Daoy (cell line): Measurements from ENCODE around the gene USP35. TPM values are rescaled to one million over a fixed set of nuclear protein-coding genes. Genes with fewer than 3 reads are reported as not detected.
"Not testable (repeated sequence)": the region's sequence is repeated elsewhere in the genome, so short reads cannot be mapped to it uniquely, and the experiment has no call there.

Source experiments
- DNase-seq: peaks from one replicate; pipeline ENCODE4 v3.0.0-alpha.2; 2015; ENCODE audit warnings: low read depth
- total RNA-seq: library from RNA; depleted of rRNA; stranded (reverse); fragments of >200 nt; shearing (Covaris generic); gene quantifications from 2 replicates; pipeline ENCODE4 v1.2.3, GENCODE V29; 2014

The USP35 gene
- total RNA-seq, 1 experiment from 2014 or later, result 2.3 TPM

DNA sequence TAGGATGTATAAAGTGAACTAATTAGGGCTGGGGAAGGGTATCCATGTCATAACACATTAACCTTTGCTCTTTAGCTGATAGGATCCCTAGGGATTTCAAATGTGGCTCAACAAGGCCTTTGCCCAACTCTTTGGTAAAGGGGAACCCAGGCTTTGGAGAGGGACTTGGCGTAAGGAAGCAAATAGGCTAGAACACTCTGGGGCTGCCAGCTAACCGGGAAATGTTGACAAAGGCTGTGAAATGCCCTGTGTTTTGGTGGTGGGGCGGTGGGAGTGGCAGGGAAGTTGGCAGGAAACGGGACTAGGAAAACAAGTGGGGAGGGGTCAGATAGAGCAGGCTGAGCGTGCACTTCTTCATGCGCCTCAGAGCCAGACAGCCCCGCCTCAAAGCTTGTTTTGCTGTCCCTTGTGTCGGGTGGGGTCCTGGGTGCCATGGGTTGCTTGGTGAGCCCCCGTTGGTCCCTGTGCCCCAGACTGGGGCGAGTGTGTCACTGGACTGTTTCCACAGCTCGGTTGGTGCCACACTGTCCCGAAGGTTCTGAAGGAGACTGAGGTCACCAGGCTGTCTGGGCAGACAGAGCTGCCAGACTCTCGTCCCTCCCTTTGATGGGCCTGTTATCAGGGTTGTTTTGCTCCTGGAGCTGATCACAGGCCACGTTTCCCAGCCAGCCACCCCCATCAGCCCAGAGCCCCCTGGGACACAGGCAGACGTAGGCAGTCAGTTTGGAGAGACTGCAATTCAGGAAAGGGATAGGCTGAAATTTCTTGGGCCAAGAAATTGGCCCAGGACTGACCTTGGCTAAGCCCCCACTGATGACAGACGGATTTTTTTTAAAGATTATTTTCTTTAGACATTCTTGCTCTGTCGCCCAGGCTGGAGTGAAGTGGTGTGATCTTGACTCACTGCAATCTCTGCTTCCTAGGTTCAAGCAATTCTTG lies 19.9 kb upstream of the USP35 start:
- peak; percentile 32 for DNase-seq

DNA sequence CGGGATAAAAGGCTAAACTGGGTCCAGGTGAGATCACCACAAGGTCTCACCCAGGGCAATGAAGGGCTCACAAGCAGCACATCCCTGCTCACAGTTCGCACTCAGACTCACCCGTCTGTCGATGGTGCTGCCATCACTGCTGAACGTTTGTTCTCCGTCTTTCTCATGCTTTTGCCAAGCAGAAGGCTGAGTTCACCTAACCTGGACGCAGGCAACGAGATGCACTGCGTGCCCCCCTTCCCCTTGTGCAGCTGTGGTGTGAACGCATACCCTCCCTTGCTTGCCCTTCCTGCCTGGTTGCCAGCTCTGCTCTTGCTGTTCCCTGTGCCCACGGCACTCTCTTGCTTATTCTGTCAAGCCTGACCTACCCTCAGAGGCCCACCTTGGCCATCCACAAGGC lies 18.3 kb upstream of the USP35 start:
- no peak for DNase-seq

DNA sequence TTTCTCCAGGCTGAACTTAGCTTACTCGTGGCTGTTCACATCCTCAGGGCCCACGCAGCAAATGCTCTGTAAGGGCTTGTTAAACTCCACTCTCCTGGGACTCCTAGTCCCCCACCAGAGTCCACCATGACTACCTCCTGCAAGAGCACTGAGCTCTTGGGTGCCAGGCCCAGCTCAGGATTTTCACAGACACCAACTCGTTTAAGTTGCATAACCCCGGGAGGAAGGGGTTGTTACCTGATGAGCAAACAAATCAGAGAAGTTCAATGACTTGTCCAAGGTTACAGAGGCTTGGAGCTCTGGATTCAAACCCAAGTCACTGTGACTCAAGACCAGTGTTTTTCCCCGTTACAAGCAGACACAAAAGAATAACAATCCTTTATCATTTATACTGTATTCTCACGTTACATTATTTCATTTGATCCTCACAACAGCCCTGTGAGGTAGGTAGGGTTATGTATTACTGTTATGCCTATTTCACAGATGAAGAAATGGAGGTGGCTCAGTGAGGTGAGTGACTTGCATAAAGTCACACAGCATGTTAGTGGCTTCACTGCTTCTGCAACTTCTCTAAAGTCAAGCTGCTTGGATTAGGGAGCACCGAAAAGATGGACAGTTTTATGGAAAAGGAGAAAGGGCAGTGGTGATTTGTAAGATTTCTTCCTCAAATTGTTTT lies 17.7 kb upstream of the USP35 start:
- no peak for DNase-seq

DNA sequence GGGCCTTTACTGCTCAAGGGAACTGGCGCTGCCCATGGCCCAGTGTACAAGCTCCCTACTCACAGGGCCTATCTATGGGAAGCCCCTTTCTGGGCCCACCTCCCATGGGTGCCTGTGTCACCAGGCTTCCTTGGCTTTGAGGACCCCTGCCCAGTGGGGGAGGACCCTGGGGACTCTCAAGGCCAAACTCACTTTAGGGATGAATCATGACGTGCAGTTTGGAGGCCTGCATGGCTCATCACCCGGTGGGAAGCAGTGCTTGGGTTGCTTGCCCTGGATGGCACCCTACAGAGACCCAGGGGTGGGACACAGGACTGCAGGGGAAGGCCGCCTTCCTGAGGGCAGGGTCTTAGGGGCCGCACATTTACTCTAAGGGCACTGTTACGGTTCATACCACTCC lies 16.8 kb upstream of the USP35 start:
- no peak for DNase-seq

DNA sequence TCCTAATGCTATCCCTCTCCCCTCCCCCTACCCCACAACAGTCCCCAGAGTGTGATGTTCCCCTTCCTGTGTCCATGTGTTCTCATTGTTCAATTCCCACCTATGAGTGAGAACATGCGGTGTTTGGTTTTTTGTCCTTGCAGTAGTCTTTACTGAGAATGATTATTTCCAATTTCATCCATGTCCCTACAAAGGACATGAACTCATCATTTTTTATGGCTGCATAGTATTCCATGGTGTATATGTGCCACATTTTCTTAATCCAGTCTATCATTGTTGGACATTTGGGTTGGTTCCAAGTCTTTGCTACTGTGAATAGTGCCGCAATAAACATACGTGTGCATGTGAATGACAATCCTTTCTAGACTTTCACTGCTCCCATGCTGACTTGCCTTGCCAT lies 12.9 kb upstream of the USP35 start:
- not testable (repeated sequence) for DNase-seq

DNA sequence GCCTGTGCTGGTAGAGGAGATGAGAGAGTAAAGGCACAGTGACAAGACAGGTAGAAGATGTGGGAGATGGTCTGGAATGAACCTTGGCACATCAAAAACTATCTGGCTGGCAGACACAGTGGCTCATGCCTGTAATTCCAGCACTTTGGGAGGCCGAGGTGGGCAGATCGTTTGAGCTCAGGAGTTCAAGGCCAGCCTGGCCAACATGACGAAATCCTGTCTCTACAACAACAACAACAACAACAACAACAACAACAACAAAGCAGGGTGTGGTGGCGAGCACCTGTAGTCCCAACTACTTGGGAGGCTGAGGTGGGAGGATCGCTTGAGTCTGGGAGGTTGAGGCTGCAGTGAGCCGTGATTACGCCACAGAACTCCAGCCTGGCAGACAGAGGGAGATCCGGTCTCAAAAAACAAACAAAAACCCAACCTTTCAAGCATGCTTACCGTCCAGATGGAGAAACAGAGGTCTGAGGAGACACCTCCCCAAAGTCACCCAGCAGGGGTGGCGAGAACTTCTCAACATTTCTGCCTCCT lies 12.0 kb upstream of the USP35 start:
- no peak for DNase-seq

DNA sequence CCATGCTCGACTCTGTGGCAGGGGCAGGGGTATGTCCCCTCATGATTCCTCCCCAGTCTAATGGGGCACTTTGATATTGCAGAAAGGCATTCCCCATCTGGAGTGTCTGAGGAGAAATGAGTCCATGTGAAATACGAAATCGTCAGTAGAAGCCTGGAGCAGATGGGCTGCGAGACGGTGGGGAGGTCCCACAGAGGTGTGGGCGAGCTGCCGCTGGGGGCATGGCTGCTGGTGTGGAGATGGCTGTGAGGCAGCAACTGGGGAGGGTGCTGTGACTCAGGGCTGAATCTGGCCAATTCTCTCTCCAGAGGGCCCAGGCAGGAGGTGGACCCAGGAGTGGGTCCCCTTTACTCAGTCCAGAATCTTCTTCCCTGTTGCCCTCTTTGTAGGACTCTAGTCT lies 11.5 kb upstream of the USP35 start:
- DNase-seq, result no peak

DNA sequence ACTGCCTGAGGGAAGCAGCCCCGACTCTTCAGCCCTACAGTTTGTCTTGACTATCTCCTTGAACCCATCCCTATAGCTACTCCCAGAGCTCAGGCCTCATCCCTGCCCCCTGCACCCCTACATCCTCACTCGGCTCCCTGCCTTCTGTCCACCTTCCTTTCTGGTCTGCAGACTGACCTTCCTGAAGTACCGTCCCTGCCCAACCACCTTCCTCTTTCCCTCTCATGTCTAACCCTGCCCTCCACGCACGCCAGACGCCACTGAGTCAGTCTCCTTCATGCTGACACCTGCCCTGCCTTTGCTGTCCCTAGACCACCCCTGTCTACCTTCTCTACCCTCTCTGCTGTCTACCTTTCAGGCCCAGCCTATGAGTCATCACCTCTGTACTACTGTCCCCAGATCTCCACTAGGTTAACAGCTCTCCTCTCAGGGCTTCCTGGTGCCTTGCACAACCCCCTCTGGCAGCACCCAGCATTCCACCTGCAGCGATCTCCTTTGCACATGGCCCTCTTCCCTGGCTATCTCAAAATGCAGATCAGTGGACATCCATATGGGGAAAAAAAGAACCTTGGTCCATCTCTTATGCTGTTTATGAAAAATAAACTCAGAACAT lies 9.2 kb upstream of the USP35 start:
- DNase-seq, result no peak

DNA sequence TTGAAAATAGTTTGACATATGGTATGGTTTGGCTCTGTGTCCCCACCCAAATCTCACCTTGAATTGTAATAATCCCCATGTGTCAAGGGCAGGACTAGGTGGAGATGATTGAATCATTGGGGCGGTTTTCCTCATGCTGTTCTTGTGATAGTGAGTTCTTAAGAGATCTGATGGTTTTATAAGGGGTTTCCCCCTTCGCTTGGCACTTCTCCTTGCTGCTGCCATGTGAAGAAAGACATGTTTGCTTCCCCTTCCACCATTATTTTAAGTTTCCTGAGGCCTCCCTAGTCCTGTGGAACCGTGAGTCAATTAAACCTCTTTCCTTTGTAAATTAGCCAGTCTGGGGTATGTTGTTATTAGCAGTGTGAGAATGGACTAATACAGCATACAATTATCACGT lies 8.0 kb upstream of the USP35 start:
- no peak for DNase-seq

DNA sequence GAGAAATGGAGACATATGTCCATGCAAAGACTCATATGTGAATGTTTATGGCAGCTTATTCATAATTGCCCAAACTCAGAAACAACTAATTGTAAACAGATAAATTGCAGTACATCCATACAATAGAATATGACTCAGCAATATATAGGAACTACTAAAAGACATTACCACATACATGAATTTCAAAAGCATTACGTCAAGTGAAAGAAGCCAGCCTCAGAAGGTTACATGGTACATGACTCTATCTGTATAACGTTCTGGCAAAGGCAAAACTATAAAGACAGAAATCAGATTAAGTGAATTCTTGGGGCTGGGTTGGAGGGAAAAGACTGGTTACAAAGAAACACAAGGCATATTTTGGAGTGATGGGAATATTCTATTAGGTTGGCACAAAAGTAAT lies 7.5 kb upstream of the USP35 start:
- no peak for DNase-seq

DNA sequence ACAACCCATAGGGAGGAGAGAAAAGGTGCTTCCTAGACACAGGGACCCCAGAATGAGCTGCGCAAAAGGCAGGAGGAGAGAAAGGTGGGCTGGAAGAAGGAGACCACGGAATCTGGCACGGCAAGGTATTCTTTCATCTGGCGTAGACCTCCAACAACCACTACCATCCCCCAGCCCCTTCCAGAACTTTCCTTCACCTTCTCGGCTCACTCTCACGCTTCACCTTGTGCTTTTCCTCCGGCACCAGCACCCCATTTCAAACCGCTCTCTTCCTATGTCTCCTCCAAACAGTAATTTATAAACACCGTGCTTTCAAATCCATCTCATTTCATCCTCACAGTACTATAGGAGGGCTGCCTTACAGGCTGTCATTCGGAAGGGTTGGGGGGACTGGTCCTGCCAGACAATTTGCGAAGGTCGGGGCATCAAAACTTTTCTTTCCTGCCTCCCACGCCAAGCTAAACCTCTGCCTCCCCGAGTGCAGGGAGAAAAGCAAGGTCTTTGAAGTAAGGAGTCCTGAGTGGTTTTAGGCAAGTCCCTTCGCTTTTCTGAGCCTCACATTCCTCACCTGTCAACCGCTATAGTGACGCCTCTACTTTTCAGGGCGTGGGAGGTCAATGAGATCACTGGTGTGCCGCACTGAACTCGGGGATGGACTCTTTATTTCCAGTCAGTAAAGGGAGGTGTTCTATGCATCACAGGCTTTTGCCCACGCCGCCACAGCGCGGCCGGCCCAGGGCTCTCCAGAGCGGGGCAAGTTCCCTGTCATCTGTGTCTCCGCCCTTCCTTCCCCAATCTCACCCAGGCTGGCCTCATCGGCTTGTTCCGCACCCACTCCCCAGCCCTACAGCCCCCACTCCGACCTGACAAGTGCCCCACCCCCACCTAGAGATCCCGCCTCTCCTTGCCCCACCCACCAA lies 1.1 kb upstream of the USP35 start:
- DNase-seq, result no peak

DNA sequence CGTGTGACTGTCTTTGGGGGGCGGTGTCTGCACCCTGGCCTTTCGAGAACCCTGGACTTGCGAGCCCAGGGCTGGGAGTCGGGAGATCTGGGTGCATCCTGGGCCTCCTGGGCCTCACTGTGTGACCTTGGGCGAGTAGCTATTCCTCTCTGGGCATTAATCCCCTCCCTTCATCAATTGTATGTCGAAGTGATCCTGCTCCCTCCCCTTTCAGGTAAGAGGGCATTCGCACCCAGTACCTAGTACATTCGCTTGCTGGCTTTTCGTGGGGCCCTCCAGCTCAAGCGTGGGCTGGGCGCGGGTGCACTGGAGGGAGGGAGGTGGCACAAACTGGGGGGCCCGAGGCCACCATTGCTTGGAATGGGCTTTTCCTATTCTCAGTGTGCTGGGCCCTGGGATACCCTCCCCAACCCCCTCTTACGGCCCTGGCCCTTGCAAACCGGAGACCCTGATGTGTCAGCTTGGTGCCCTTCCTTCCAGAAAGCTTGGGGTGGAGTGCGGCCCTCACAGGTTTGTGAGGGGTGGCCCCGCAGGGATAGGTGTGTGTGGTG lies 530 bp downstream of the USP35 start:
- DNase-seq, result no peak

DNA sequence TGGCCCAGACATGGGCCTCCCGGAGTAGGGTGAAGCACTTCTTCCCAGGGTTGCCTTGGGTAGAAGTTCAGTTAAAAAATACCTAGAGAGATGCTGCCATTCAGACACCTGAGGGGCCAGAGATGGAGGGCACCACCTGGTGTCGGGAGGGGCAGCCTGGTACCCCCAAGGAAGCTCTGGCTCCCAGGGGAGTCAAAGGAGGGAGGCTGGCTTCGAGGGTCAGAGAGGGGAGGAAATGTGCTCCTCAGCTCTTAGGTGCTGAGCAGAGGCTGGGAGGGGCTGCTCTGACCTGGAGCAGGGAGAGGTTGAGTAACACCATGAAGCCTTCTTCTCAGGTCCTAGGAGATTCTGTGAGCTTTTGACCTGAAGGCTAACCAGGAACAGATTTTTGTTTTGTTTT lies 1.1 kb downstream of the USP35 start:
- no peak for DNase-seq

DNA sequence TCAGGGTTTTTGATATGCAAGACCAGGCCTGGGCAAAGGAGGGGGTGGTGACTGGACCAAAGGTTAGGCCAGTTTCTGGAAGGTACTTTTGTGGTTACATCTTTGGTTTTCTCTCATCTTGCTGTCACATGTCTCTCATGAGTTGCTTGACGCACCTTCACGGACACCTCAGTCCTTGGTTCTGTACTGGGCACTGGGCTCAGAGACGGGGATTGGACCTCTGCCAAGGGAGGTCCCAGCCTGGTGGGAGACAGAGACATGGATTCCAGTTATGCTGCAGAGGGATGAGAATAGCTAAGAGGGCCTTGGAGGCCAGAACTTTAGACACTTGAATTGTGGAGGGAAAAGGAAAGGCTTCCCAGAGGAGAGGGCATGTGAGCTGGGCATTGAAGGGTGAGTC lies 1.7 kb downstream of the USP35 start:
- no peak for DNase-seq

DNA sequence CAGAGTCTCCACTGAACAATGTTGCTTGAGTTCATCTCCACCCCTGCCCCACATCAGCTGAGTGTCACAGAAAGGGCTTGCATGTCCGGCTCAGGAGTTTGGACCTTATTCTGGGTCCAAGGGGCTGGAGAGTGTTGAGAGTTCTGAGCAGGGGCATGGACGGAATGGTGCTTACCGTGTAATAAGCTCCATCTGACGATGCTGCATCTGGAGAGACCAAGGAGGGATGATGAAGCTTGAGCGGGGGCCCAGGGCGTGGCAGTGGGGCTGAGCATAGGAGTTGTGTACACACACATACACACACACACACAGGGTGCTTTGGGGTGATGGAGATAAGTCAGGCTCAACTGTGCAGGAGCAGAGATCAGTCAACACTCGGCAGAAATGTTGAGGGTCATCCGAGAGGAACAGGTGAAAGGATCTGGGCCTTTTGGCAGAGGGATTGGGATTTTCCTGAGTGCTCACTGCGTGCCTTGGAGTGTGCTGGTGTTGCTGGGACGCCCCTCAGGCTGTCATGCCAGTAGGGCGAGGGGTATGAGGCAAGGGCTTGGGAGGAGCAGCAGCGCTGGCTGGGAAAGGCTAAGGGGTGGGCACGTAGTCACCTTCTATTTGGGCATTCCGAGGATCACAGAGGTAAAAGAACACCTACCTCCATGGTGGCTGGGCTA lies 2.3 kb downstream of the USP35 start:
- DNase-seq, result no peak

DNA sequence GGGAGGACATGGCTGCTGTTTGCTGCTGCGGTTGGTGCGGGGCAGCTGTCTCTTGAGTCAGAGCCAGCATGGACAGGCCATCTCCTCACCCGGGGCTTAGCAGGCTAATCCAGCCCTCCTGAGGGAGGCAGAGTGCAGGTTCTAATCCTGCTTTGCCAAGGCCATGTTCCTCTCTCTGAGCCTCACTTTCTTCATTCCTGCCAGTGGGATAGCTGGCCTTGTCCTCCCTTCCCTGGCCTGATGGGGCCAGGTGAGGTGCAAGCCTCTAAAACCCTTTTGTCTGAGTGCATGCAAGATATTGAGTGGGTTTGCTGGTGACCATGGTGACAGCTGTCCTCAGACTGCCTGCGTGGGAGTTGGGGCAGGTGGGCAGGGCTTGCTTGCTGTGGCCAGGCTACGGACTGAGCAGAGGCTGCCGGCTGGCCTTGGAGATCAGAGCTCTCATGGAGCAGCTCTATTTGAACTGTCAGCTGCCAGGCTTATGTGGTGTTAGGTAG lies 3.6 kb downstream of the USP35 start:
- DNase-seq, result no peak

DNA sequence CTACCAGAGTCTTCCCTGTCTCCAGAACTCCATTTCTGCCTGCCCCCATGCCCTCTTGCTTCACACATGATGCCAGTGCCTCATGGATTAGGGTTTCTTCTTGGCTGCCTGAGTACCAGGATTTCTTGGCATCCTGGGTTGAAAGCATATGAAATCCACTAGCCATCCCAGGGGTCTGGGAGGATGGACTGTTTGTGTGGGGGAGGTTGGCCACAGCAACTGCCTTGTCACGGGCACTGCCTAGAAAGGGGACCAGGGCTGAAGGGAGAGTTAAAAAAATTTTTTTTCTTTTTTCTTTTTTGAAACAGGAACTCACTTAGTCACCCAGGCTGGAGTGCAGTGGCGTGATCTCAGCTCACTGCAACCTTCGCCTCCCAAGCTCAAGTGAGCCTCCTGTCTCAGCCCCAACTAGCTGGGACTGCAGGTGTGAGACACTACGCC lies 4.2 kb downstream of the USP35 start:
- DNase-seq, result no peak

DNA sequence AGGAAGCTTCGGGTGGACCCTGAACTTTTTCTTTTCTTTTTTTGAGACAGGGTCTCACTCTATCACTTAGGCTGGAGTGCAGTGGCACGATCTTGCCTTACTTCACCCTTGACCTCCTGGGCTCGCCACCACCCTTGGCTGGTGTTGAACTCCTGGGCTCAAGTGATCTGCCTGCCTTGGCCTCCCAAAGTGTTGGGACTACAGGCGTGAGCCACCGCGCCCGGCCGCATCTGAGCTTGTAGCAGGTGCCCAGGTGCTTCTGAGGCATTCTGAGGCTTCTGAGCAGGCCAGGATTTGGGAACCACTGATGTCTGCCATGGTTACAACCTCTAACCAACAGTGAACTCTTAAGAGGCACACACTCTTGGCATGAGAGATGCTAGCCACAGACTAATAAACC lies 5.1 kb downstream of the USP35 start:
- no peak for DNase-seq

DNA sequence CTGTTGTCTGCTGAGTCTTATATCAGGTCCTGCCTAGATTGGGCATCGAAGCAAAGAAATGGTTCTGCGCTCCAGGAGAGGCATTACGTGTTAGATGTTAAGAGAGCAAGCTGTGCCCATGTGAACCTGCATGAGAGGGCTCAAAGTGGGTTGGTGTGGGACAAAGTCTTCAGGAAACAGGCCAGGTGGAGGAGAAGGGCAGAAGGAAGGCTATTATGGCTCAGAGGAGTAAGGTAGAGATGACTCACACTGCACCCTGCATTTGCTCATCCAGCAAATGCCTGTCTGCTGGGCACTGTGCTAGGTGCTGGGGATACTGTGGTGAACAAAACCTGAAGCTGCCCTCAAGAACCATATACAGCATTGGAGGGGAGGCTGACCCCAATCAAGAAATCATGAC lies 5.8 kb downstream of the USP35 start:
- no peak for DNase-seq

DNA sequence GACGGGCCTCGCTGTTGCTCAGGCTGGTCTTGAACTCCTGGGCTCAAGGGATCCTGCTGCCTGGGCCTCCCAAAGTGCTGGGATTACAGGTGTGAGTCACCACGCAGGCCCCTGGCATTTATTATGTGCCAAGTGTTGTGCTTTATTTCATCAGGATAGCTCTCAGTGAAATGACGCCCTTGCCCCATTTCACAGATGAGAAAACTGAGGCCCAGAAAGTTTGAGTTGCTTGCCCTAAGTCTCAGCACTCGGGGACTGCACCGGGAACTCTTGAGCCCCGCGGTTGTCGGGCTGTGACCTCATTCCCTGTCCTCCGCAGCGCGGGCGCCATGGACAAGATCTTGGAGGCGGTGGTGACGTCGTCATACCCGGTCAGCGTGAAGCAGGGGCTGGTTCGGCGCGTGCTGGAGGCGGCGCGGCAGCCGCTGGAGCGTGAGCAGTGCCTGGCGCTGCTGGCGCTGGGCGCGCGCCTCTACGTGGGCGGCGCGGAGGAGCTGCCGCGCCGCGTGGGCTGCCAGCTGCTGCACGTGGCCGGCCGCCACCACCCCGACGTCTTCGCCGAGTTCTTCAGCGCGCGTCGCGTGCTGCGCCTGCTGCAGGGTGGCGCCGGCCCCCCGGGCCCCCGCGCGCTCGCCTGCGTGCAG lies 7.3 kb downstream of the USP35 start:
- DNase-seq, result no peak
